GM12865 (cell line): ENCODE results near the gene RUBCNL.

Experiments used
- DNase-seq: peaks from one replicate; pipeline ENCODE4 v3.0.0; 2010; ENCODE audit warnings: low read depth
- H3K4me3 ChIP-seq: 2 replicates; pipeline ENCODE4 v1.5.1; 2011; ENCODE audit warnings: mild to moderate bottlenecking, low read depth, low read length, control low read depth
- CTCF ChIP-seq: IDR thresholded peaks from 2 replicates; pipeline ENCODE4 v1.5.1; 2011; ENCODE audit warnings: low read length, control low read depth, low read depth, inconsistent platforms; ENCODE audit not compliant: insufficient read depth; ENCODE audit errors: missing control alignments

The RUBCNL gene

GRCh38 chr13:46320821-46321220 is 66.2 kb downstream of the RUBCNL start:
- TF ChIP-seq CTCF: no peak
- H3K4me3 ChIP-seq: no peak overlapping the region
- no peak for DNase-seq

- DNase-seq: no peak
- TF ChIP-seq CTCF: no peak
- no peak overlapping the region for H3K4me3 ChIP-seq
These were observed 66.6 kb downstream of the RUBCNL start for GRCh38 chr13:46320406-46320805.

GRCh38 chr13:46318986-46319385 is 68.1 kb downstream of the RUBCNL start:
- H3K4me3 ChIP-seq: no peak overlapping the region
- no peak for TF ChIP-seq CTCF
- DNase-seq: no peak

GRCh38 chr13:46317120-46317519 is 69.9 kb downstream of the RUBCNL start:
- DNase-seq: no peak
- no peak overlapping the region for H3K4me3 ChIP-seq
- TF ChIP-seq CTCF: no peak

- H3K4me3 ChIP-seq: no peak overlapping the region
- DNase-seq: no peak
- no peak for TF ChIP-seq CTCF
These were observed 71.5 kb downstream of the RUBCNL start for GRCh38 chr13:46315491-46316075.

- no peak overlapping the region for H3K4me3 ChIP-seq
- TF ChIP-seq CTCF: no peak
- DNase-seq: no peak
These were observed 72.0 kb downstream of the RUBCNL start for GRCh38 chr13:46315036-46315435.

- DNase-seq: no peak
- no peak for TF ChIP-seq CTCF
- H3K4me3 ChIP-seq: no peak overlapping the region
These were observed 72.5 kb downstream of the RUBCNL start for GRCh38 chr13:46314587-46314986.
